NCI-H2196 (cell line): ENCODE results near the gene TEAD1.
A peak's percentile ranks its signal among the peaks of the same experiment; 100 is the strongest.

Source experiments
- DNase-seq: peaks from one replicate; lab custom pipeline; 2025; ENCODE audit not compliant: unreplicated experiment; lab: John Stamatoyannopoulos, UW

TEAD1 gene

DNA sequence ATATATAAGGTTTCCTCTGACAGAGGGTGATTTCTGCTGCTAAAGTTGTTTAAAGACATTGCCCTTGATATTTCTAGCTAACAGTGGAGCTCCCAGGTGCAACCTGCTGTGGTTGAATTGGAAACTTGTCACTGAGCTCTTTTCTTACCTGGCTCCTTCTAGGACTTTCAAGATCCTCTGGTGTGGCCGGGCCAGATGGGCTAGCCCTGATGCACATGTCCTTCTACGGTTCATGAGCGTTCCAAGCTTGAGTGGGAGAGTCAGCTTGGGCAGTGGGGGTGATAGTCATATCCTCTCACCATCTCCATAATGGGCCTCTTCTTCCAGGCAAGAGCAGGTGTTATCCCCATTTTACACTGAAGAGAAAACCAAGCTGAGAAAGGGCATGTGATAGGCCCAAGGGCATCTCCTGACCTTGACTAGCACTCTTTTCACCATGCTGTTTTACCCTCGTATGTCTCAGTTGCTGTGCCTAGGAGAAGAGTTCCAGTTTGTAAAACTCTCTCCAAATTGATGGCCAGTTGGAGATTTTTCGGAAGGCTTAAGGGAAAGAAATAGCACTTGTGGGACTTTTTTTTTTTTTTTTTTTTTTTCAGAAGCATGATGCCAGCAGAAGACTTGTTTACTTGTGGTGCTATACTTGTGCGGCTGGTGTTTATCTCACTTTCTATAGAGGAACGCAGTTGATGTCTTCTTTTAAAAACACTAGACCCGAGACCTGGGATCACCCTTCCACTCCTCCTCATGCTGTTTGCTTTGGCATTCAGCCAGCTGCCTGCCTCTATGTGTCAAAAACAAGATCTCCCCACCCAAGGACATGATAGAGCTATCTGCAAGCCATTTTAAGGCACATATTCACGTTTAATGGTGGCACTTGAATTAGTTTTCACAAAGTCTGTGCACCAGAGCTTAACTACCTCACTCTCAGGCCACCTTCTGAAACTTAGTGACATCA is 32.6 kb downstream of the TEAD1 start:
- DNase-seq: peak; percentile 62

DNA sequence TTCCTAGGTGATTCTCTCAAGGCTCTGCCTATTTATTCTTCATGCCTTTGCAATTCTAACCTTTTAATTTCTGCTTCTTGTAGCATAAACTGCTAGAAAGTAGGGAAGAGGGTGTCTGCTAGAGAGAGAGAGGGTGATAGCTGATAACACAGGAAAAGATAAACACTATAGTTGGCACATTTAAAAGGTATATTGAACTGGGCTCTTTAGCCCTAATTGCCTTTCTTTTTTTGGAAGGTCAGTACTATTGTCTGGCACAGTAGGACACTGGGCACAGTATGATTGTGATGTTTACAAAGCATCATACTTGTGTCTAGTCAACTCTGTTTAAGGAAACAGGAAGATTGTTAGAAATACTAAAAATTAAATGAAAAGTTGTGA is 33.3 kb downstream of the TEAD1 start:
- DNase-seq: no peak

DNA sequence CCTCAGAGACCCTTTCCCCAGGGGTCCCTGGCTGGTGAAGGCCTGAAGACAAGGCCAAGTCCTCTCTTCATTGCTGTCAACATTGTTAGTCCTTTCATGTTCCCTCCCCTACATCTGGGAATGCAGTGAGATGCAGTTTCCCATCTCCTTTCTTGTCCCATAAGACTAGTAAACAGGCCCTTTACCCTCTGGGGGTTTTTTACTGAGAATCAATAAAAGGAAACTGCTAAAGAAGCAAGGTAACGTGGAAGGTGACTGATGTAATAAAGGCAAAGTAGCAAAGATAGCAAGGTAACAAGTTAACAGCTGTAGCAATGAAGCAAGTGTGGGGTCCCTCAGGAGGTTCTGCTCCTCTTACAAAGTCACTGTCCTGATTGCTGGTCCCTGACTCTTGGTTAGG is 37.3 kb downstream of the TEAD1 start:
- DNase-seq: no peak

DNA sequence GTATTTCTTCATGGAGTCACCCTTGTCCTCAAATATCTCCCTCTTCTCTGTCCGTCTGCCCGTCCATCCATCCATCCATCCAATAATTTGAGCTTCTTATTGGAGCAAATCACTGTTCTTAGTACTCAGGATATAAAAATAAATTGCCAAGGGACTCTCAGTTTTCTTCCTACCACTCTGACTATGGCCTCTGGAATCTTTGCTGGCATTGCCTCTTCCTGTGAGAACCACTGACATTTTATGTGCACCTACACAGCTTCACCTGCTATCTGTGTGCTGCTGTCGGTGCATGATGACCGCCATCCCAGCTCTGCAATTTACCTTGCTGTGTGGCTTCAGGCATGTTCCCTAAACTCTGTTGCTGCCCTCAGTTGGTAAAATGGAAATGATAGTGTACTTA is 37.9 kb downstream of the TEAD1 start:
- DNase-seq: no peak

DNA sequence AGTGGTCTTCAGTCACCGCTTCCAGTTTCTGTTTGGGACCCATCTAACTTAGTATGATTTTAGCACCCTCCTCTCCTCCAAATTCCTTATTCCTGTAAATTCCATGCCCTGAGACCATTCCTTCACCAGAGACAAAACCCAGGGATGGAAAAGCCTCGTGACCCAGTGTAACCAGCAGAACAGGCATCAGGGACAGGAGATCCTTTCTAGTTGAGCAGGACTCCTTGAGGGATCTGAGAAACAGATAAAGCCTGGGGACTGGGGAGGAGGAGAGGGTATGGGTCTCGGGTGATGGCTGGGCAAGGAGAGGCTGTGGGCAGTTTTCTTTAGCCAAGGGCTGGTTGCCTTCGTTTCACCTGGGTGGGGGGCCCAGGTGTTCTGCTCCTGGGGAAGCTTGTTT is 40.9 kb downstream of the TEAD1 start:
- no peak for DNase-seq

DNA sequence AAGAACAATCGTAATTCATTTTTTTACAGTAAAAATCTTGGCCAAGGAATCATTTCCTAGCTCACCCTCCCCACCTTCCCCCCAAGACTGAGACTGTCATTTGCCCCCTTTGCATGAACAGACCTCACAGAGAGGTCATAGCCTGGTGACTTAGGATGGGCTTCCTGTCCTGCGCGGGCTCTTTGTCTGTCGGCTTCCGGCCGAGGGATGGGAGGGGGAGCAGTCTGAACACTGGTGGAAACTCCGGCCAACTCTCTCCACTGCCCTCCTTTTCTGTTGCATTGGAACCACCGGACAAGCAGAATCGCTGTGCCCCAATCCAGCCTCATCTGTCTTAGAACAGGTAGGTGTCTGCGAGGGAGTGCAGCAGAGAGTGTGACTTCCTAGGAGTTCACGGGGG is 41.7 kb downstream of the TEAD1 start:
- no peak for DNase-seq

DNA sequence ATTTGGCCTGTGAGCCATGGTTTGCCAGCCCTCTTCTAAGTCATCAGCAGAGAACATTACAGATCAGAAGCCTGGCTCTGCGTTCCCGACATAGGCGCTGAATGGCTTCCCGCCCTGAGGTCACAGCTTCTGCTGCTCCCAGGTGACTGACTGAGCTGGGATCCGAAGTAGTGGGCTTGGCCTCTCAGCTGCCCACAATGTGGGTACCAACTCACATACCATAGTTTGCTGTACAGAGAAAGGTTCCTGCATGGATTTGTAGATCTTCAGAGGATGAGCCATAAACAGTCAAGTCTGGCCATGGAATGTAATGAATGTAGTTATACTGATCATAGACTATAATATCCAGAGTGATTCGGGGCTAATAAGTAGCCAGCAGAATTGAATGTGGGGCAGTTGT is 42.6 kb downstream of the TEAD1 start:
- no peak for DNase-seq

DNA sequence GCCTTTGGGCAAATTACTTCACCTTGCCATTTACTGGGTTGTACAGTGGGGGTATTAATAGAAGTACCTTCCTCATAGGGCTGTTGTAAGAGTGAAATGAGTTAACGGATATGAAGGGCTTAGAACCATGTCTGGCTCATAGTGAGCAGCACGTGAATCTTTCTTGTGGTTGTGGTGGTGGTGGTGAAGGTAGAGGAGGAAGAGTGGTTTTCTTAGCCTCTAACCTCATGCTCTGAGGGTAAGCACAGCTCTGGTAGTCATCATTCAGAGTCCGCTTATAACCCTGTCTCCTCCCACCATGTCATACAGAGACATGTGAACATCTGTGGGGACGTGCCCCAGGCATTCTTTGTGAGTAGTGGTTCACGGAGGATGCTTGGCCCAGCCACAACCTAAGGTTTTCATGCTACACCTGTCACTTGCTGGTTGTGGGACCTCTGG is 43.6 kb downstream of the TEAD1 start:
- no peak for DNase-seq

DNA sequence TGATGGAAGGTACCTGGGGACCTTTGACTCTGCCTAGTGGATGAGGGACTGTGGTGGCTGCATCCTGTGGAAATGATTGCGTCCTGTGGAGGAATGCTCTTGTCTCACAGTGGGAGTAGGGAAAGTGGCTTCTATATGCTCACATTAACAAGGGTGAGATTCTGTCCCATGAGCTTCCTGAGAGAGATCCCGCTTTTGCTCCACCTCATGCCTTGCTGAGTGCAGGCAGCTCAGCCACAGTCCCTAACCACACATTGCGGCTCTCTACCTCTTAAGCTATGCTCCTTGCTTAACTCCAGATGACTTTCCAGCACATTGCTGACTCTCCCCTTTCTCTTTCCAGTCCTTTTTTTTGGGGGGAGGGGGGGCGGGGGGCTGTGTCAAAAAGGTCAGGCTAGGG is 45.0 kb downstream of the TEAD1 start:
- DNase-seq: no peak

DNA sequence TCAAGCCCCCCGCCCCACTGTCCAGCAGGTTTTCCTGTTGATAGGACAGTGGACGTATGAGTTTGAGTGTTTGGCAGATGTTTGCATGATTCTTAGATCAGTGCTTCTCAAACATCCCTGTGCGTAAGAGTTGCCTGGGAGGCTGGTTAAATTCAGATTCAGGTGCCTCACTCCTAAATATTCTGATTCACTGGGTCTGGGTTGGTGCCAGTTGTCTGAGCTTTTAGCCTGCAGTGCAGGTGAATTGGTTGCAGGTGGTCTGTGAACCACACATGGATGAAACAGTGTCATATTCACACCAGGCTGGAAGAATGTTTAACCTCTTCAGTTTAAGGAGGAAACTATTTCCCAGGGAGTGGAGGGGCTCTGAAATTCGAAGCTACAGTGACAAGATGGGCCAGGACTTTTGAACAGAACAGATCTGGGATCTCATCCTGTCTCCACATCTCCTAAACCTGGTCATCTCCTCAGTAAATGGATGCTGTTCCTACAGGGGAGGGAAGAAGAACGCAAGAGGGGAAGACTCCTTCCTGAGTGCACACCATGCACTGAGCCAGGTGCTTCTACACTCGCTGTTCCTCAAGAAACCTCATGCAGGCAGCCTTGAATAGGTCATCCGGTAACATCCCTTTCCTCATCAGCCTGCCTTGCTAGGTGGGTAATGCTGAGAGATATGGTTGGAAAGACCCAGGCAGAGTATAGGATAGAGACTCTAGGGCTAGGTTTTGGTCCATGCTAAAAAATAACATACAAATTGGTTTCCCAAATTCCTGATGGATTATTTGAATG is 47.8 kb downstream of the TEAD1 start:
- peak; percentile 11 for DNase-seq

DNA sequence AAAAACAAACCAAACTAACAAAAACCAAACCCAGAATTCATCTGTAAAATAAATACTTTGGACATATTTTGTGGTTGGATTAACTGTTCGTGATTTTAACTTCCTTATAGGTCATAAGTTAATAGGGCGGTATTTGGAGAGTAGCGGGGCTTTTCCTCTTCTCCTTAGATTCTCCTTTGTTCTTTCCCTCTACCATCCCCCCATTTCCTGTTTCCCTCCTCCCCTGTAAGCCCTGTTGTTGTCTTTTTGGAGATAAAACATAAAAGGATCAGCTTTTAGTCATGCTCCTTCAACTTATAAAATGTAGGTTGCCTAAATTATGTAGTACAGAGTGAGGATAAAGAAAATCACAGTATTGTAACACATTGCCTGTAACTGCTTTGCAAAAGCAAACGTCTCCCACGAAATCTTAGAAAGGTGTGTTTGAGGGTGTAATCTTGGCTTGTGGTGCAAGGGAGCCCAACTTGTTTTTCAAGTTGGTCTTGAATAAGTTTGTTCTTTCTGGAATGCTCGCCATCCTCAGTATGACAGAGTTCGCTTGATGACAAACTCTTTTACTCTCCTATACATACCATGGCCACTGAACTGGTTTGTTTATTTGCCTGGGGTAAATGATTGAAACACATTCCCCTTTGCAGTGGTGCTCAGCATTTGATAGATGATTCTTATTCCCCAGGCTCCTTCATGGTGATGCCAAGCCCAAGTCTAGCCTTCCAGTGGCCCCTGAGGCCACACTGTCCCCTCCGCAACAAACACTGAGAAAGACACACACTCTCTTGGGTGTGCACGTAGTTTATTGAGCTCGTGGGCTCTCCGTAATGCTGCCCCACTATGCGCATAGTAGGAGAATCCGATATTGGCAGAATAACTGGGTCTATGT is 49.4 kb downstream of the TEAD1 start:
- DNase-seq: peak; percentile 49

DNA sequence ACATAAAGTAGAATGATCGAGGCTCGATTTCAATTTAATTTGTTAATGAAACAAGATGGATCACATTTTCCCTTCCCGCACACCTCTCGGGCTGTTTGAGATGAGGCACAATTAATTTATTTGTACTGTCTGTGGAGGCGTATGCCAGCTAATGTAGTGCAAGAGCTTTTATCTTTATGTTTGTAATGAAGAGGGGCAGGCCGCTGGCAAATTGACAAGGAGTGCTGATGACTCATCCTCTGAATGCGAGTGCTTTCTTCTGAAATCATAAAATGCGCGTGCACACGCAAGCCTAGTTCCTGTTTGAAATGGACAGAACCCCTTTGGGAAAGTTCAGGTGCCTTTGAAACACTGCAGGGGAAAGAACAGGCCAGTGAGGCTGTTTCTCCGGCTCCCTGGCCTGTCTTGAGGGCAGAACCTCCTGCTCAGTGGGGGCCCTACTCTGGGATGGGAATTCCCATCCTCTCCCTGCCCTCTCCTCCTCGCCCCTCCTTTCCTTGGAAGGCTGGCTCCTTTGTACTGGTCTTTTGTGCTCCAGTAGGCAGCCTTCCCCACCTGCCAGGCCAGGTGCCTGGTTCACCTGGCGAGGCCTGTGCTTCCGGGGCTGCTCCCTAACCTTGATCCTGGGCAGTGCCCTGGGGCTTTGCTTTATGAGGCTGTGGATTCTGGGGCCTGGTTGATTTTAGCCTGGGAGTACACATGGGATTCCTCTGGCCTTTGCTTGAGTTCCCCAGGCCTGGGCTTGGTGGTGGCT is 50.3 kb downstream of the TEAD1 start:
- peak; percentile 95 for DNase-seq

DNA sequence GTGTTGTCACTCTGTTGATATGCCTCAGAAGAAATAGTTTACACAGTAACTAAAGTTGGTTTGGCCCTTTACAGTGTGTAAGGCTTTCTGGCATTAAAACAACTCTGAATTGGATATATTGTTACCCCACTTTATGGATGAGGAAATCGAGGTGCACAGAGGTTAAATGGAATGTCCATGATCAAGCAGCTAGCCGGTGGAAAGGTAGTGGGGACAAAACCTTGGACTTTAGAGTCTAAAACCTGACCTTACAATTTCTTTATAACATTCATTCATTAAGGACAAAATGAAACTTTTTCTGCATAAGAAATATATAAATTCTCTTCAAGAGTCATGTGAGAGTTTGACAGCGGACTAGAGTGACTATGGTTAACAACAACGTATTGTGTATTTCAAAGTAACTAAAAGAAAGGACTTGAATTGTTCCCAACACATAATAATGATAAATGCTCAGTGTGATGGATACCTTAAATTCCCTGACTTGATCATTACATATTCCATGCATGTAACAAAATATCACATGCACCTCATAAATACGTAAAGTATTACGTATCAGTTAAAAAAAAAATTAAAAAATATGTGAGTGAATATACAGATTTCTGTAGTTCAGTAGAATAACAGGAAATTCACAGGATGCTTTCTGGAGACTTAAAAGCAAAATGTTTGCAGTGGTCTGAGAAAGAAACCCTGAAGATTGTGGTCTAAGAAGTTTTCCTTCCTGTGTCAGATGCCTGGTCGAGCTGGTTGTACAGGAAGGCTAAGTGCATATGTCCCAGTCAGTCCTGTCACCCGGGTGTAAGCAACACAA is 51.0 kb downstream of the TEAD1 start:
- DNase-seq: no peak

DNA sequence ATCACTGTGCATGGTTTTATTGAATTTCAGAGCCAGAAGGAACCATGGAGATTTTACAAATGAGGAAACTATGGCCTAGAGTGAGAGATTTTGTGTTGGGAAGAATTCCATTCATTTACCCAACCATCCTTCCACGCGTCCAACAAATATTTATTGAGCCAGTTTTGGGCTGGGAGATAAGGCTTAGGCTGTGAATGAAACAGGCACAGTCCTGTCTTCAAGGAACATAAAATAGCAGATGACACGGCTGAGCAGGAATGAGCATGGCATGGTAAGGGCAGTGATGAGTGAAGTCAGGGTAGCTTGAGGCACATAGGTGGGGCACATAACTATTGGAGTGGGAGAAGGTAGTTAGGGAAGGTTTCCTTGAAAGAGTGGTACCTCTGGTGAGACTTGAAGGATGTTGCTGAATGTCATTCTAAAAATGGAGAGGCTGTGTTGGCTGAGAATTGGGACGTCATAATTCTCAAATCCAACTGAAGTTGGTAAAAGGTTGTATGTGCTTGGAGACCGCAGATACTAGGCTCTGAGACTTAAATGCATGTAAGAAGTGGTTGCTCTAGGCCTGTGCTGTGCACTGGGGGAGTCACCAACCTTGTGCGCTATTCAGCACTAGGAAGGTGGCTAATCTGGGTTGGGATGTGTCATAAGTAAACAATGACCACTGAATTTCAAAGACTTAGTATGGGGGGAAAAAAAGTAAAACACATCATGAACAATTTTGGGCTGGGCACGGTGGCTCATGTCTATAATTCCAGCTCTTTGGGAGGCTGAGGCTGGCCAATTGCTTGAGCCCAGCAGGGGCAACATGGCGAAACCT is 51.9 kb downstream of the TEAD1 start:
- no peak for DNase-seq

DNA sequence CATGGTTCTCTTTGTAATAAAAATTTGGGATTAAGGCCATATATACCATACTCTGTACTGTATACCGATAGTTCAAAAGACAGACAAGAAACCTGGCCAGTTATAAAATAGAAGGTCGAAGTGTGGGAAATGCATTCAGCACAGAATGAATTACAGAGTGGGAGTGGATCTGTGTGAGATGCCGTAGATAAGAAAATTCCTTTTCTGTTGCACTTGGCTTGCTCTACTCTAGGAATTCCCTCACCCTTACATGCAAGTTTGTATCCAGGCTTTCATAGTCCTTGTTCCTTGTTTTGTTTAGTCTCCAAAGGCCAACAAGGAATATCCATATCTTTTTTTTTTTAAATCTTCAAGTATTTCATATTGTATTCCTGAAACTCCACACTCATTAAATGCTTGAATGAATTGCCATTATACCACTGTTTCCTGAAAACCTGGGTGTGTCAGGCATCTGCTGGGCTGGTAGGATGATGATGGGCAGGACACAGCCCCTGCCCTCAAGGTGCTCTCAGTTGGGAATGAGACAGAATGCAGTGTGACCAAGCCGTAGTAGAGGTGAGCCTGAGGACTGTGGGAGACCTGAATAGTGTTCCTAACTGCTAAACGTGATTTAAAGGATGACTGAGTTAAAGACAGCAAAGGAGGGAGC is 53.5 kb downstream of the TEAD1 start:
- DNase-seq: no peak

DNA sequence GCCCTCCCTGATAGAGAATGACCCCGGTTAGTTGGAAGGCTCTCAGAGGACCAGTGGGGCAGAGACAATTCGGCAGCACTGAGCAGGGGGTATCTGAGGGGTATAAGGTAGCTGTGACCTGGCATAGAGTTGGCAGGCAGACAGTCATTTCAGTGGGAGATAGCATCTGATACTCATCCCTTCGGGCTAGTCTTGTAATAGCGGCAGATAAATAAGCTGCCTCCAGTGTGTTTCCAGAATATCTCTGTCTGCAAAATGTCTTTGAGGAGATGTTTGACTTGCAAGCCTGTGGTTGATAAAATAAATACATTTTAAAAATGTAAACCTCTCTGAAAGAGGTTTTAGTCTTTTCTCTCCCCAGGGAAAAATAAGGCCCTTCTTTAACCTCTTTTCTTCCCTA is 54.2 kb downstream of the TEAD1 start:
- DNase-seq: peak; percentile 15

DNA sequence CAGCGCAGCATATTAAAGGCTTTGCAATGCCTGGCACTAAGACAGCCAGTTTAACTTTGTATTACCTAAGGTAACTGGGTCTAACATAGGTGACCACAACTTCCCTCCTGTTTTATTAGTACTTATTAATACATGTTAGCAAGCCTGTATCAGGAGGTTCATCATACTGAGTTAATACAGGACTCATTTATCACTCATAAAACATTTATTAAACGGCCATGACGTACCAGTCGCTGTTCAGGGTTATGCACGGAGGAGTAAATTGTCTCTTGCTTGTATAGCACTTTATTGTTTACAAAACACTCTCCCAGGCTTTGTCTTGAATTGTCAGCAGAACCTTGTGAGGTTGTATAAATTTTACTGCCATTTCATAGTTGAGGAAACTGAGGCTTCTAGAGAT is 55.7 kb downstream of the TEAD1 start:
- no peak for DNase-seq

DNA sequence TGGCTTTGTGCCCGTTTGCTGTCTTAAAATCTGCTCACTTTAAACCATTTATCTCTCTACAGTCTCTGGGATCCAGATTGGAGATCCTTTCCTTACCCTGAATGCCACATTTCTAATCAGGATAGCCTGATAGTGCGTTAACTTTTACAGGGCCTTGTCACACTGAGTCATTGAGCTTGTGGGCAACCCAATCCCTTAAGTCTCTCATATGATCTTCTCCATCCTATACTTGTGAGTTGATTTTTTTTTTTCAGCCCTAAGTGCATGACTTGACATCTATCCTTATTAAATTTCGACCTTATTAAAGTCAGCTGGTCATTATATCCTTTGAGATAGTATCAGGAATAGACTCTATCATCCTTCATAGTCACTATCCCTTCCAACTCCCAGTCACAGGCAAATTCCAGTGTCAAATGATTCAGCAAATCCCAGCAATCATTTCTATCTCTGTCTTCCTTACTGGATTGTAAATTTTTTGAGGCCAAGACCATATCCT is 57.7 kb downstream of the TEAD1 start:
- no peak for DNase-seq
